ENCODE data around the gene TMPRSS11B.
"Not testable (repeated sequence)": the region's sequence is repeated elsewhere in the genome, so short reads cannot be mapped to it uniquely, and the experiment has no call there.

Gene TMPRSS11B

GRCh38 chr4:68218044-68218443, 27.4 kb downstream of the TMPRSS11B start:
- no peak for DNase-seq

- DNase-seq = no peak
Observed at GRCh38 chr4:68216501-68216900, 29.0 kb downstream of the TMPRSS11B start.

- no peak for DNase-seq
Observed at GRCh38 chr4:68209003-68209402, 36.5 kb downstream of the TMPRSS11B start.

GRCh38 chr4:68194305-68194704, 51.2 kb downstream of the TMPRSS11B start:
- not testable (repeated sequence) for DNase-seq

GRCh38 chr4:68193194-68193593, 52.3 kb downstream of the TMPRSS11B start:
- DNase-seq = no peak

GRCh38 chr4:68187145-68187544, 58.3 kb downstream of the TMPRSS11B start:
- DNase-seq = no peak

GRCh38 chr4:68184923-68185322, 60.6 kb downstream of the TMPRSS11B start:
- no peak for DNase-seq

GRCh38 chr4:68183417-68183816, 62.1 kb downstream of the TMPRSS11B start:
- DNase-seq = no peak

- no peak for DNase-seq
Observed at GRCh38 chr4:68182382-68182820, 63.1 kb downstream of the TMPRSS11B start.

- no peak for DNase-seq
Observed at GRCh38 chr4:68180849-68181526, 64.5 kb downstream of the TMPRSS11B start.

GRCh38 chr4:68176904-68177303, 68.6 kb downstream of the TMPRSS11B start:
- DNase-seq = no peak

All from nucleus accumbens (tissue), 56 donors.